Activated CD4-positive, alpha-beta T cell treated with anti-CD3 and anti-CD28 coated beads for 4 hours (primary cell): ENCODE results near the gene FGF12.

Source experiments
- DNase-seq, 2 donors: peaks; one replicate each; pipeline ENCODE4 v3.0.0-alpha.2; 2020

Gene FGF12

DNA sequence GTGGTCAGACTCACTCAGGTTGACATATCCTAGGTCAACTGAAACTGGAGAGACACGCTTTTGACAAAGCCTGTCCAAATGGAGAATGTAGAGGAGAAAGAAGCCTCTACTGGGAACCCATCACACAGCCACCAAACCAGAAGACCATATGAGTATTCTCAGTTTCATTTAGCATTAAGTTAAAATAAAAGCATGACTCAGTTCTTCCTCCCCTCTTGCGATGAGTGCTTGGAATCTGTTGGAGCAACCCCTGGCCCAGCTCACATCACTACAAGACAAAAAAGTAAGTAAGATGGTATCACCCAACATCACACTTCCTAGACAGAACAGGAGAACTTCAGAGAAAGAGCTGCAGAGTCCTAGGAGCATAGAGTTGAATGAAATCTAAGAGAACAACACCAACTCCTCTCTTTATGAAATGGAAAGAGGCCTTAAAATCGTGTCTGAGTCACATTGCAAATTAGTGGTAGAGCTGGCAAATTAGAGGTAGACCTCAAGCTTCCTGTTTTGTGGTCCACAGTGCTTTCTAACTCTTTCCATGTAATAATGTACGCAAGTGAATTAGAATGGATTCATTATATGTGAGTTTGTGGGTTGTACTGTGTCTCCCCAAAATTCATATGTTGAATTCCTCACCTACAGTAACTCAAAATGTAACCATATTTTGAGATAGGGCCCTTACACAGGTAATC lies 51.2 kb downstream of the FGF12 start:
- no peak for DNase-seq

DNA sequence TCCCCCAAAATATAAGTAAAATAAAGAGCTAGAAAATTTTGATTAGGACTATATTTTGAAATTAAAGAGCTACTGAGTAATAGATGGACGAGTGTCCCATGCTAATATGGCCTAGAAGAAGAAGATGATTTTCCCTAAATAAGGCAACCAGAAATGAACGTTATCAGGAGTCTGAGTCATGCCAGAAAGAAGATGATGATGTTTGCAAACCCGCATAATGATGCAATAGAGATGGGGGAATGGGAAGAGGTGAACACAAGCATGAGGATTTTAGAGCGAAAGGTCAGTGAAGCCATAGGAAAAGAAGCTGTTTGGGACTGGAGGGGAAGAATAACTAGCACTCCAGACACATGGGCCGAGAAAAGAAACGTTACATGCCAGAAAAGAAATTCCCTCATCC lies 71.7 kb downstream of the FGF12 start:
- no peak for DNase-seq

- DNase-seq = no peak
Measured at GRCh38 chr3:192655040-192655439, 72.3 kb downstream of the FGF12 start.

GRCh38 chr3:192653862-192654261 lies 73.5 kb downstream of the FGF12 start:
- DNase-seq = no peak

- no peak for DNase-seq
Measured at GRCh38 chr3:192652727-192653126, 74.6 kb downstream of the FGF12 start.

DNA sequence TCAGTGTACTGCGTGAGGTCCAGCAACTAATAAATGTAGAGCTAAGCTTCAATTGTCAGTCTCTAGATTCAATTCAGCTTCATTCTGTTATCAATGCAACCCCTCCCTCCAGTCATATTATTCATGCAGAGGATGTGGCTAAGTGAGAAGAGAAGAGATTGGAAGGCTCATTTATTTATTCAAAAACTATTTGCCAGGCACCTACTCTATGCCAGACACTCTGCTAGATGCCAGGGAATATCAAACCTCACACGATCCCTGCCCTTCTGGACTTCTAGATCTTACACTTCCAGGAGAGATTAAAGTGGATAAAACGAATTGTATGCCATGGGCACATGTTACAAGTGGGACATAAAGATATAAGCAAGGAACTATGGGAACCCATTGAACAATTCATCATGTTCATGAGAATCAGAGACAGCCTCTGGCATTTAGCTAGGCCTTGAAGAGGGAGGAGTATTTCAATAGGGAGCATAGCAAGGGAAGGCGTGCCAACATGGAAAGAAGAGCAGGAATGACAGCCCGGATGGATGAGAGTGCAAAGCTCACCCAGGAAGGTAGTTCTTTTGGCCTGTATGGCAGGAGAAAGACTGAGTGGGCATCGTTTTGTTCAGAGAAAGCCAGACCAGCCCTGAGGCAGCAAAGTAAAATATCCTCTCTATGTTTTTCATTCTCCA lies 75.4 kb downstream of the FGF12 start:
- no peak for DNase-seq

DNA sequence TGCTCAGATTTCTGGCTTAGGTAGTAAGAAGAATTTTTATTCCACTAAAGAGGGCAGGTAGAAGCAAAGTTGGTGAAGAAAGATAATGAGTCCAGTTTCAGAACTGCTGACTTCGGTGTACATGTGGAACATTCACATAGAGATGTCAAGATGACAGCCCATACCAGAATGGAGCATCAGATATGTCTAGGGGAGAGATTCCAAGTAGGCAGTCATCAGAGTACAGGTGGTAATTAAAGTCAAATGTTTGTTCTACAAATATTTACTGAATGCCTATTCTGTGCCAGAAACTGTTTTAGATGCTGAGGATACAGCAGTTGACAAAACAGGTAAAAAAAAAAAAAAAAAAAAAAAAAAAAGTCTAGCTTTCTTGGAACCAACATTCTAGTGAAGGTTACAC lies 81.9 kb downstream of the FGF12 start:
- no peak for DNase-seq

DNA sequence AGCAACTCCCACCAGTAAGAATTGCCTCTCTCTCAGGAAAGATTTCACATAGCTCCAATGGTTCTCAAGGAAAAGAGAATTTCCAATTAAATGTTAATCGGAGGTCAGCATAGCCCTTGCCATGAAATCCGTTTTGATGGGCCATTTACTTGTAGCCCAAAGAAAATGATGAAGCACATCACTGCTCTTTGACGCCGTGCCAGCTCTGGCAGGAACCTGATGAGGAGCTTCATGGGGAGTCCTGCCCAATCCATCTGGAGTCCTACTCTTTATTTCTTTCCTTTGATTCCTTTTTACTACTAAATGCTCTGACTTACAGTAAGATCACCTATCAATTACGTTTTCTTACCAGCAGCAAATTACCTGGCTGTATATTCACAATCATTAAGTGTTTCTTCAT lies 84.7 kb downstream of the FGF12 start:
- no peak for DNase-seq

DNA sequence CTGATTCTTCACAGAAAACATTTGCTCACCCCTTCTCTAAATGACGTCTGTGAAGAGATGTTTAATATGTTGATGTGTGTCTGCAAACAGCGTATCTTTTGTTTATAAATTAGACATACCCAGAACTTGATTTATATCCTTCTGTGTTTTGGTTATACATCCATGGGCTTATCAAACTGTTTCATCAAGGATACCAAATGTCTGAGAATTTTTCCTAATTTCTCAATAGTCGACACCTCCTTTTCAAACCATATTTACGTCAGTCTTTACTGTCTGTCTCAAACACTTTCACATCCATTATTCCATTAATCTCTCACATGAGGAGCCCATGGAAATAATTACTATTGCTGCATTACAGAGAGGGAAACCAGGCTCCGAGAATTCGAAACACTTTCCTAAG lies 85.4 kb downstream of the FGF12 start:
- no peak for DNase-seq

DNA sequence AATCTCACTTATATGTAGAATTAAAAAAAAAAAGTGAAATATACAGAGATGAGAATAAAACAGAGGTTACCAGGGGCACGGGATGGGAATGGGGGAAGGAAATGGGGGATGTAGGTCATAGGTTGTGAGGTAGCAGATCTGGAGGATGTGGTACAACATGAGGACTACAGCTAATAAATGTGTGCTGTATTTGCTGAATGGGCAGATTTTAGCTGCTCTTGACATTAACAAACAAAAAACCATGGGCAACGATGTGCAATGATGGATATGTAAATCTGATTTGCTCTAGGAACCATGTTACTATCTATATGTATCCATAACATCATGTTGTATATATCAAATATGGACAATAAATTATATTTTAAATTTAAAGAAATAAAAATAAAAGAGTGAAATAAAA lies 87.4 kb downstream of the FGF12 start:
- no peak for DNase-seq

DNA sequence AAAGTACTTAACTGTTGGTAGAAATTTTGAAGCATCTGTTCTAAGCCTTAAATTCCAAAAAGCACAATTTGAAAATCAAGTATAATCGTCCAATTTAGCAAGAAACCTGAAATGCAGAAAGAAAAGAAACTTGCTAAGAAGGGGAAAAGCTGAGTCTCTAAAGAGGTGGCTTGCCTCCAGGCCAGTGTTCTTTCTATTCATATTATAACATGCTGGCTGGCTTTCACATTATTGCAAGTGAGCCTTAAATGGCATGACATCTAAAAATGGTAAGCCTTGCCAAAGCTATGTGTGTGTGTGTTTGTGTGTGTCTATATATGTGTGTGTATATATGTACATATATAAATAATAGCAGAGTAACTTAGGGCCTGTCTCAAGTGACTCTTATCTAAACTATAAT lies 89.5 kb downstream of the FGF12 start:
- no peak for DNase-seq

DNA sequence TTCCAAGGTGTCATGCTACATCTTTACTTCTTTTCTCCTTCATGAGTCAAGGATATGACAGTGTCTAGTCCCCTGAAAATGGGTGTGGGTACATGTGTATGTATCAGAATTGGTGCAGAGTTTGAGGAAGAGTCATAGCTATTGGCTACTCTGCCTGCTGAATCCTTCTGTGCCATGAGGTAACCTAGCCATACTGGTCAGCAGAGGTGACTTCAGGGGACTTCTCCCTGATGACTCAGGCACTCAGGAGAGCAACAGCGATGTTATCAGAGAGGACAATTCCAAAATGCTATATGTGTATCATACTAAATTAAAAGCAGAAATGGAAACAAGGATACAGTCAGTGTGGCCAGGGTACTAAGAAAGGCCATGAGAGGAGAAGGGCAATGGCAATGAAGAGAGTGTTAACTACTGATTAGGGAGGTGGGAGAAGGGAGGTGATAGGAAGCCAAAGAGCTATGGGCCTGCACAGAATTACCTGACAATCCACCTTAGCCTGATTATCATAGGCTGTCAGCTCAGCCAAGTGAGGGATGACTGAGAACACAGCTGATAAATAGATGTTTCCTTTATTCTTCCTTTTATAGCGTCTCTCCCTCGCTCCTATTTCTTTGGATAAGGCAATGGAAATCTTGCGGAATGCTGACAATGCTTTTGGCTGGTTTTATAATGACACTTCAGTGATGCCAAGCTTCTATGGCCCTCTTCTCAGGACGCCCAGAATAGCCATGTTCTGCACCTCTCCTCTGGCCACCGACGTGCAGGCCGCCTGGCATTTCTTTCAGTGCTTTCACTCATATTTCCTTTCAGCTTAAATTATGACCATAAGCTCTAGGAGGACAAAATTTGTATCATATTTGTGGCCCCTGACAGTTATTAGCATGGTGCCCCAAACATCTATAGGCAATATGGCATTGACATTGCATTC lies 90.6 kb downstream of the FGF12 start:
- DNase-seq = no peak

GRCh38 chr3:192629429-192629828 lies 97.9 kb downstream of the FGF12 start:
- DNase-seq = no peak

DNA sequence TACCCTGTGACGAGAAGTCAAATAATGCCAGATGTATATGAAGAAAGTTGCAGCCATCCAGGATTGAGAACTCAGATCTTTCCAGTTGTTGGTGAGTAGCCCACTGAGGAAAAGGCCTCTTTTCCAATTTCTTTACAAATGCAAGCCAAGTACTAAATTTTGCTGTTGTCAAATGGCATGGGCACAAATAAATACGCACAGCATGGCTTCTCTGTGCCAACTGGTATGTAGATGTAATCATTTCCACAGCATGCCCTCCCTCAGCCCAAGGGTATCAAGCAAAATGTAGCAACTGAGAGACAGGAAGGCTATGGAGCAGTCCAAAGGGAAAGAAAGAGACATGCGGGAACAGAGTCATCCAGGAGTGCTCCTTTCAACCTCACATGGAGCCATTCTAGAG lies 105.4 kb downstream of the FGF12 start:
- no peak for DNase-seq

DNA sequence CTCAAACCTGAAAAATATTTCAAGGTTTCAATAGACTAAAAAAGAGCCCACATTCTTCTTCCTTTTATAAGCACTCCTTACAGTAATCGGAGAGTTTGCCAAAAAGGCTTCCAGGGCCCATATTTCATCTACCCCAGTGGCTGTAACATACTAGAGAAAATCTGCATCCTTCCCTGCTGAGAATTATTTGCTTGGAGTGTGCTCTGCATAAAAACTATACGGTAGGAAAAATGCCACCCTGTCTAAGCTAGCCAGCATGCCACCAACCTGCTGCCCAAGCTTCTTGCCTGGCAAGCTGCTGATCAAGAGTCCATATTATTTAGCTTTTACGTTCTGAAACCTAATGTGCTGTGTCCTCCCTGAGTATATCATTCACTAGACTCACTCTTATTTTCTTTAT lies 107.1 kb downstream of the FGF12 start:
- DNase-seq = no peak

DNA sequence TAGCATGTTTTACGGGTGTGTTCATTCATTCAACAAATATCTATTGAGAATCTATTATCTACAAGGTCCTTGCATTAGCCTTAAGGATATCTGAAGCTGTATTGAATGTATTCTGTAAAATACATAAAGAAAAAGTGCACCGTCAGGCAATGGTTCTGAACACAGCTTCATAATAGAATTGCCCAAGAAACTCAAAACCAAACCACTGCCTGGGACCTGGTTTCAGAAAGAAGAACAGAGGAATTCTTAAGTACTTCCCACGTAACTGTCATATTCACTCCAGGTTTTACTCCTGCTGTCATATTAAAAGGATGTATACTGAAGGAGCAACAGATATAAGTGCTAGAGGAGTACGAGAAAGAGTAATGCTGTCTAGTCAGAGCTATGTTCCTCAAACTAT lies 115.9 kb downstream of the FGF12 start:
- DNase-seq = no peak

GRCh38 chr3:192608726-192609600 lies 118.4 kb downstream of the FGF12 start:
- DNase-seq = no peak

- no peak for DNase-seq
Measured at GRCh38 chr3:192607798-192608197, 119.5 kb downstream of the FGF12 start.

- no peak for DNase-seq
Measured at GRCh38 chr3:192597913-192598312, 129.4 kb downstream of the FGF12 start.

DNA sequence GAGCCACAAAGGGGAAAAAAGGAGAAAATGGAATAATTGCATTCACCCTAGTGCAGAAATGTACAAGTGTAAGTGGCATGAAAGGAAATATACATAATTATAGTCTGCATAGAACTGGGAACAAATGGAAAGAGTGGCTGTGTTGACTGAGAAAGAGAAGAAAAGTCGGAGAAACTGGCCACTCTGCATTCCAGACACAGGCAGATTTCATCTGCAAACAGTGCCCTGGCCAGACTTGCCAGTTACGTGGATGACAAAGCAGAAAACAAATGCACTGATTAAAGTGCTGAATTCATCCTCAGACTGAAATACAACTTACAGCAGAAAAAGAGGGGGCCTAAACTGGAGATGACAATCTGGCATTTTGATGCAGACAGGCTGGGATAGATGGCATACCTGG lies 129.8 kb downstream of the FGF12 start:
- no peak for DNase-seq

DNA sequence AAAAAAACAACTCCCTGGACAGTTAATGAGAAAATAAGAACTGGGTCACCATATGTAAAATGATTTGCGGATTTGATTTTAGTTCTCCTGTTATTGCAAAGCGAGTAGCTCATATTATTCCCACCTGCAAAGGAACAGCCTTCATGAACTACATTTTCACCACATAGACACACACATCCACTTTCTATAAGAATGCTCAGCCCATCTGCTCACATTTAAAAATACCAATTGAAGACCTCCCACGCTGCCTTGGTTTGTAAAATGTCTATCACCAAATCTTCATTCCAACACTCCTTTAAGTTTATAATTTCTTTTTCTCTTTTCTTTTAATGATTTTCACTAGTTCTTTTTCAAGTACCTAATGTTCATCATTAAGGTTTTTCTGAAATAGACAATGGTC lies 148.6 kb downstream of the FGF12 start:
- no peak for DNase-seq

DNA sequence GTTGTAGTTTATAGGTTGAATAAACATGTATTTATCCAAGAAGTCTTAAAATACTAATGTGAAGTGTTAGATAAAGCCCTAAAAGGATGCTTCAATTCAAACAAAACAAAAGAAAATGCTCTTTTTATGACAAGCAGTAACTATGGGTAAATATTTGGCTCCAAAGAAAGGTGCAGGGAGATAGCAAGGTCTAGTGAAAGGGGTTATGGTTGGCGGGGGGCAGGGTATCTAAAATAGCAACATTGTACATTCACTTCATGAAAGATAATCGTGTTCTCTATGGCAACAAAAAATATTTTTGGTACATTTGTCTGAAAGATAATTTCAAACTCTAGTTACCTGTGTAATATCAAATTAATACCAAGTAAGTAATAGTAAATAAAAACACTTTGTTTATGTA lies 149.5 kb downstream of the FGF12 start:
- no peak for DNase-seq

GRCh38 chr3:192577271-192577670 lies 150.1 kb downstream of the FGF12 start:
- DNase-seq = no peak
